GM18511 (cell line): Measurements from ENCODE around the gene AP4M1.
"Not testable (repeated sequence)": the region's sequence is repeated elsewhere in the genome, so short reads cannot be mapped to it uniquely, and the experiment has no call there.

ENCODE experiments used
- ATAC-seq: cut with Tn5 transposase; IDR thresholded peaks from one replicate; pipeline ENCODE4 v1.9.1; 2021; ENCODE audit warnings: mild to moderate bottlenecking, moderate library complexity; ENCODE audit not compliant: unreplicated experiment

The AP4M1 gene

GRCh38 chr7:100130220-100130607, 28.8 kb downstream of the AP4M1 start:
- ATAC-seq: not testable (repeated sequence)

GRCh38 chr7:100130608-100131453, 29.4 kb downstream of the AP4M1 start:
- ATAC-seq: no peak

DNA sequence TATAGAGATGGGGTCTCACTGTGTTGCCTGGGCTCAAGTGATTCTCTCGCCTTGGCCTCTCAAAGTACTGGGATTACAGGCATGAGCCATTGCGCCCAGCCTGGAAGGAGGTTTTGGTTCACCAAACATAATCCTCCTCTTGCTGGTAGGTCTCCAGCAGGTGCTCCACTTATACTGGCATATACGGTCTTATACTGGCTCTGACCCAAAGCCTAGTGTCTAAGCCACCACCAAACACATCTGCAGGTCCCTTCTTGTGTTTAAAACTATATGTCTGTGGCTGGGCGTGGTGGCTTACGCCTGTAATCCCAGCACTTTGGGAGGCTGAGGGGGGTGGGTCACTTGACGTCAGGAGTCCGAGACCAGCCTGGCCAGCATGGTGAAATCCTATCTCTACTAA, 30.7 kb downstream of the AP4M1 start:
- ATAC-seq: no peak

DNA sequence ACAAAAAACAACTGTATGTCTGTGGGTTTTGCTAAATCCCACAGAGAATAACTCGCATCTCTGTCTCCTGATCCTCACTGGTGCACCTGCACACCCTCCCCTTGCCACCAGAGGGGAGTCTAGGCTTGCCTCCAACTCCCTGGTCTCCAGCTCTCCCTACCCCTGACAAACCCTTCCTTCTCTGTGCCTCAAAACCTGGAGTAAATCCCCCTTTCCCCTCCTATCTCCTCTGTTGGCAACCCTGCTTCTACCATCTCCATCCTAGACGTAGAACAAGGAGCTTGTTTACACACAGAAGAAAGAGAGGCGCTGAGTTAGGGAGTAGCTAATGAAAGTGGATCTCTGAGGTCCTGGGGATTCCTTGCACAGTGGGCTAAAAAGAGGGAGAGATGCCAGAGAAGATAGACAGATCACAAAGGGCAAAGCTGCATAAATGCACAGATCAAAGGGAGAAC, 31.3 kb downstream of the AP4M1 start:
- ATAC-seq: no peak

GRCh38 chr7:100137851-100138760, 36.7 kb downstream of the AP4M1 start:
- ATAC-seq: no peak

DNA sequence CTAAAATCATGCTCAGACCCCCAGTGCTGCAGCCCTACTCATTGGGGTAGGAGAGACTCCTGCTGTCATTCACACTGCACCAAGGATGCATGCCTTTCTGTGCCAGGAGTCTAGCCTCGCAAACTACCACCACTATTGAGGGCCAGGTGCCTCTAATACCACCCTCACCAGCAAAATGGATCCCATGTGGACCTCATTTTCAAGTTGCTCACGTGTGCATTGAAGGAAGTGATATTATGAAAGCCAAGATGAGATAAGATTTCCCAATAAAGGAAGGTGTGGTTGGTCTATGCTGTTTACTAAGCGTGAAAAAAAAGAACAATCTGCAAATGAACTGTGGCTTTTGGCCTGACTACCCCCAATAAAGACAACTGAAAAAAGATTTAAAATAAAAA, 40.1 kb downstream of the AP4M1 start:
- ATAC-seq: no peak

- ATAC-seq: no peak
Measured at GRCh38 chr7:100142461-100142860, 41.0 kb downstream of the AP4M1 start.

DNA sequence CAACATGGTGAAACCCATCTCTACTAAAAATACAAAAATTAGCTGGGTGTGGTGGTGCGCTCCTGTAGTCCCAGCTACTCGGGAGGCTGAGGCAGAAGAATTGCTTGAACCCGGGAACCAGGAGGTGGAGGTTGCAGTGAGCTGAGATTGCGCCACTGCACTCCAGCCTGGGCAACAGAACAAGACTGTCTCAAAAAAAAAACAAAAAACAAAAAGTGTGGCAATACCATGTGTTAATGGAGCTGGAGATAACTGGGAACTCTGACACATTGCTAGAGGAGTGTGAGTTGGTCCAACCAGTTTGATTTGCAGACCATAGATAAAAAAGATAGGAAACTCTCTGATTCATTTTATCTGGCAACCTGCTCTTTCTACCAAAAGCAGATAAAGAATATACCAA, 44.9 kb downstream of the AP4M1 start:
- ATAC-seq: not testable (repeated sequence)

GRCh38 chr7:100147278-100147677, 45.8 kb downstream of the AP4M1 start:
- ATAC-seq: no peak

DNA sequence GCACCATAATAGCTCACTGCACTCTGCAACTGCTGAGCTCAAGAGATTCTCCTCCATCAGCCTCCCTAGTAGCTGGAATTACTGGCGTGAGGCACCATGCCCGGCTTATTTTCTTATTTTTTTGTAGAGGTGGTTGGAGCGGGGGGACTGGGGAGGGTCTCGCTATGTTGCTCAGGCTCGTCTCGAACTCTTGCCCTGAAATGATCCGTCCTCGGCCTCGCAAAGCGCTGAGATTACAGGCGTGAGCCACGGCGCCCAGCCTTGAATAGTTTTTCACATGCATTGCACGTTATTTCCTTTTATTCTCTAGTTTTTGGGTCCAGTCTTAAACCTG, 46.7 kb downstream of the AP4M1 start:
- ATAC-seq: peak; percentile 14

- ATAC-seq: peak; percentile 97
Measured at GRCh38 chr7:100148559-100149328, 47.3 kb downstream of the AP4M1 start, which contains the start of gene LAMTOR4. Gene LAMTOR4, plus strand, starts transcription at chr7:100148918. Its CDS starts 55 bp downstream, at chr7:100148973.

- ATAC-seq: no peak
Measured at GRCh38 chr7:100152404-100152803, 51.0 kb downstream of the AP4M1 start.

DNA sequence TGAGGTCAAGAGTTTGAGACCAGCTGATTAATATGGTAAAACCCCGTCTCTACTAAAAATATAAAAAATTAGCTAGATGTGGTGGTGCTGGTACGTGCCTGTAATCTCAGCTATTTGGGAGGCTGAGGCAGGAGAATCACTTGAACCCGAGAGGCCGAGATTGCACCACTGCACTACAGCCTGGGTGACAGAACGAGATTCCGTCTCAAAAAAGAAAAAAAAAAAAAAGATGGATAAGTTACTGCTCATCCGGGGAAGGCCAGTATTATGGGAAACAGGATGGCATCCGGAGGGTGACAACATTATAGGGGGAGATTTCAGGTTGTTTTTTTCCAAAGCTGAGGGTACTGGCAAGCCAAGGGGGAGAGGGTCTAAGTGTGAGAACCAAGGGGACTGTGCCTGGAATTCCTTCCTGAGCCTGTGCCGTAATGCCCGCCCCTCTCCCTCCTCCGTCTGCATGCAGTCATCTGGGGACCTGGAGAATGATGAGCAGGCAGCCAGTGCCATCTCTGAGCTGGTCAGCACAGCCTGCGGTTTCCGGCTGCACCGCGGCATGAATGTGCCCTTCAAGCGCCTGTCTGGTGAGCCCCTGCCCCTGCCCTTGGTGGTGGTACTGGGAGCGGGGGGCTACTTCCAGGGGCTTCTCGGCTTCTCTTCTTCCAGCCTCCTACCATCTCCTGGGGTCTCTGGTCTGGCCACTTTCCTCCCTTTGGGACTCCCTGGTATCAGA, 51.7 kb downstream of the AP4M1 start:
- no peak for ATAC-seq

DNA sequence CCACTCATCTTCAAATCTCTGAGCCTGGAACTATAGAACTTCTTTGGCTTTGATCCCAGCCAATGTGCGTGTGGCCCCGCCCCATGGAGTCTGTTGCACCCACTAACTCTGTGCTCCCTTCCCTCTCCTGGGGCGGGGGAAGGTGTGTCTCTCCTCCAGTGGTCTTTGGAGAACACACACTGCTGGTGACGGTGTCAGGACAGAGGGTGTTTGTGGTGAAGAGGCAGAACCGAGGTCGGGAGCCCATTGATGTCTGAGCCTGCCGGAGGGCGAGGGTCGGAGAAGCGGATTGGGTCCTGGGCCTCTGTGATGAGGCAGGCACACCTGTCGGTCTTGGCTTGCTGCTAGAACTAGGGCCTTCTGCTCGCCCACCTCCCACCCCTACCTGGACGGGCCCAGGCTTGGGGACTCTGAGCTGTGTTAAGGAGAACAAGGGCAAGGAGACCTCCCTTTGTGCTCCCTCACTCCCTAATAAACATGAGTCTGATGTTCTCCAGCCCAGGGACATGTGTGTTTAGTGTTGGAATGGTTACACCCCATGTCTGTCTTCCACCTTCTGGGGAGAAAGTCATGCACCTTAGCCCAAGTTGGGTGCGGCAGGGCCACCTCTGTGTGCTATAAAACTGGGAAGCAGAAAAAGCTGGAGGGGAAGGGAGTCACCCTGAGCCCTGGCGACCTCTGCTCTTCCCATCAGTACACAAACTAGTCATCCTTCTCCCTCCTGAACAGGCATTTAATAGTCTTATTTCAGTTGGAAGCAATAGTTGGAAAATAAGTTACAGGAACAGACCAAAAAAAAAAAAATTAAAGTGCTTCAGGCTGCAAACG, 52.5 kb downstream of the AP4M1 start:
- no peak for ATAC-seq

- ATAC-seq: no peak
Measured at GRCh38 chr7:100154651-100155491, 53.4 kb downstream of the AP4M1 start.

GRCh38 chr7:100155553-100156317, 54.3 kb downstream of the AP4M1 start:
- no peak for ATAC-seq

DNA sequence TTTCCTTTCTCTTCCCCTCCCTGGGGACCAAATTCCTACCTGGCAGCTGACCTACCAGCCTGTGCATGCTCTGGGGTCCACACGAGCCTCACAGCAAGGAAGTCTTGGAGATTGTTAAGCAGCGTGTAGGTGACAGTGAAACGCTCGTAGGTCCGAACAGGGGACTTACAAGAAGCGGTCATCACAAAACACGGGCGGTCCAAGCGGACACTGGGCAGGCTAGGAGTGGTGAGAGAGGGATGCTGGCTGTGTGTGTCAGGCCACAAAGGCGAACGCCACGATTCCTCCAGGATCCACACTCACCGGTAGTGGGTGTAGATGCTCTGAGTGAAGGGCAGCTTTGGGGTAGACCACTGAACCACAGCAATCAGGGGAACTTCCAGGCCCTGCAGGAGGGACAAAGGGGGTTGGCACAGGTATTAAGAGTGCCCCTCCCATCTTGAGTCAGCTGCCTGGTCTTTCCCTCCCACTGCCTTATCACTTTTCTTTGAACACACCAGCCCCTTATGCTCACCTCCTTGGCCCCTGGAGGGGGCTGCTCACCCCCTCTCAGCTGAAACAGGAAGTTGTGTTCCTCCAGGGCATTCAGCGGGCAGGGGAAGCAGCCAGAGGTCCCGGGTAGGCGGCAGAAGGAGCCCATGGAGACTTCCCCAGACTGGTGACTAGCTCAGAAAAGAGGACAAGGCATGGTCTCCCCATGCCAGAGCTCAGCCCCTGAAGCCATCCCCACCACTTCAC, 55.1 kb downstream of the AP4M1 start:
- ATAC-seq: no peak
